Lung (tissue), 12 donors: Measurements from ENCODE around the gene SLC37A3. TPM values are rescaled to one million over a fixed set of nuclear protein-coding genes. Genes with fewer than 3 reads are reported as not detected.
"Not testable (repeated sequence)": the region's sequence is repeated elsewhere in the genome, so short reads cannot be mapped to it uniquely, and the experiment has no call there.

Source experiments
- ATAC-seq: fragments of 200-7000 bp; cut with Tn5 transposase; one replicate; pipeline ENCODE4 v1.9.1; 2020; ENCODE audit warnings: moderate number of reproducible peaks; ENCODE audit not compliant: insufficient read depth, low FRiP score
- DNase-seq, 3 donors: peaks; one replicate each; pipeline ENCODE4 v3.0.0-alpha.2; 2013 to 2017
- H3K27ac ChIP-seq, 2 donors: one replicate each; pipeline ENCODE4 v1.5.1; 2013; ENCODE audit warnings: mild to moderate bottlenecking in 2 of 2, moderate library complexity in 2 of 2, control low read depth in 1 of 2, inconsistent platforms in 1 of 2, low read depth in 1 of 2, low read length in 1 of 2
- H3K27me3 ChIP-seq, 3 donors: one replicate each; pipeline ENCODE4 v1.5.1; 2013; ENCODE audit warnings: low read length in 2 of 3; ENCODE audit not compliant: control insufficient read depth in 3 of 3, insufficient read depth in 3 of 3
- H3K36me3 ChIP-seq, 4 donors: one replicate each; pipeline ENCODE4 v1.5.1; 2013; ENCODE audit warnings: low read length in 4 of 4, mild to moderate bottlenecking in 1 of 4, moderate library complexity in 1 of 4; ENCODE audit not compliant: control insufficient read depth in 4 of 4, insufficient read depth in 4 of 4
- H3K4me1 ChIP-seq, 5 donors: one replicate each; pipeline ENCODE4 v1.5.1; 2013; ENCODE audit warnings: low read length in 5 of 5, mild to moderate bottlenecking in 2 of 5, moderate library complexity in 1 of 5; ENCODE audit not compliant: control insufficient read depth in 5 of 5, insufficient read depth in 5 of 5
- H3K4me3 ChIP-seq: one replicate; pipeline ENCODE4 v1.5.1; 2013; ENCODE audit warnings: mild to moderate bottlenecking, control low read depth, moderate library complexity
- H3K9ac ChIP-seq, 2 donors: one replicate each; pipeline ENCODE4 v1.5.1; 2013; ENCODE audit warnings: low read length in 2 of 2, control low read depth in 1 of 2; ENCODE audit not compliant: insufficient read depth in 1 of 2
- H3K9me3 ChIP-seq, 4 donors: one replicate each; pipeline ENCODE4 v1.5.1; 2013; ENCODE audit warnings: low read length in 3 of 4, mild to moderate bottlenecking in 1 of 4, moderate library complexity in 1 of 4; ENCODE audit not compliant: control insufficient read depth in 4 of 4, insufficient read depth in 3 of 4
- WGBS, 2 donors: extraction: QIAGEN DNeasy Blood & Tissue Kit; methylation state at CpG; one replicate each; pipeline ENCODE4 v1.1.7; 2013; 5-methylcytosine and 5-hydroxymethylcytosine counted together
- polyA plus RNA-seq, 2 donors: library from polyadenylated mRNA; stranded (reverse); fragments of 200-250 nt; gene quantifications; one replicate each; pipeline ENCODE4 v1.2.1, GENCODE V29; 2013
- total RNA-seq, 2 donors: library from RNA; depleted of rRNA in 1 of 2; stranded (reverse); fragments of >200 nt in 1 of 2; gene quantifications; one replicate each; pipeline ENCODE4 v1.2.1, GENCODE V29; 2014 to 2021
- TF ChIP-seq, protein P1 (sequence below): IDR thresholded peaks from 2 replicates; pipeline ENCODE4 v1.5.1; 2012; ENCODE audit warnings: mild to moderate bottlenecking; ENCODE audit errors: control extremely low read depth, extremely low read depth
- donor health status: control.
- donor health status: control.
- donor health status: Bipolar disorder and iron deficiency.
- donor health status: healthy.
- donor health status: DM: yes; HTN: yes; CAD: no.

The SLC37A3 gene
- total and polyA plus RNA-seq, 4 donors, result 19.2 to 53.4 (median 26.8) TPM

DNA sequence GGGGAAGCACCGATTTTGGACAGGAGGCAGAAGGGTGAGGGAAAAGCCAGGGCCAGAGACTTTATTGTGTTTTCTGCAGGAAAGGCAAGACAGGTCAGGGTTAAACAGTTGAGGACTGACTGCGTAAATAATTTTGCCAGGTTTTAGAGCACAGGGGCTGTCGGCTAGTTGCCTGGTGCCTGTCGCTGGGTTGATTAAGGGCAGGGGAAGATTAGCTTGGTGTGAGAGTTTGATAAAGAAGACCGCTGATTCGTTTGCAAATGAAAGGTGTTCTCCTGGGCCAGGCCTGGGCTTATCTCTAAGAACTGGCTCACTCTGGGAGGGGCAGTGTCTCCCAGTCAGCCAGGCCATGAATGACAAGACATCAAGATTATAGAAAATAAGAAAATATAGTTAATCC lies 75.6 kb downstream of the SLC37A3 start:
- TF ChIP-seq, protein P1, sequence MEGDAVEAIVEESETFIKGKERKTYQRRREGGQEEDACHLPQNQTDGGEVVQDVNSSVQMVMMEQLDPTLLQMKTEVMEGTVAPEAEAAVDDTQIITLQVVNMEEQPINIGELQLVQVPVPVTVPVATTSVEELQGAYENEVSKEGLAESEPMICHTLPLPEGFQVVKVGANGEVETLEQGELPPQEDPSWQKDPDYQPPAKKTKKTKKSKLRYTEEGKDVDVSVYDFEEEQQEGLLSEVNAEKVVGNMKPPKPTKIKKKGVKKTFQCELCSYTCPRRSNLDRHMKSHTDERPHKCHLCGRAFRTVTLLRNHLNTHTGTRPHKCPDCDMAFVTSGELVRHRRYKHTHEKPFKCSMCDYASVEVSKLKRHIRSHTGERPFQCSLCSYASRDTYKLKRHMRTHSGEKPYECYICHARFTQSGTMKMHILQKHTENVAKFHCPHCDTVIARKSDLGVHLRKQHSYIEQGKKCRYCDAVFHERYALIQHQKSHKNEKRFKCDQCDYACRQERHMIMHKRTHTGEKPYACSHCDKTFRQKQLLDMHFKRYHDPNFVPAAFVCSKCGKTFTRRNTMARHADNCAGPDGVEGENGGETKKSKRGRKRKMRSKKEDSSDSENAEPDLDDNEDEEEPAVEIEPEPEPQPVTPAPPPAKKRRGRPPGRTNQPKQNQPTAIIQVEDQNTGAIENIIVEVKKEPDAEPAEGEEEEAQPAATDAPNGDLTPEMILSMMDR, result no peak
- Histone ChIP-seq H3K9ac (no peak overlapping the region), H3K27ac (no peak overlapping the region), H3K27me3 (no peaks in the 10 kb centered on the region), H3K9me3 (no peaks in the 10 kb centered on the region), H3K4me1 (peaks cover 0 to 3% (median 0%) of the 10 kb centered on the region in 5 donors), H3K4me3 (no peak overlapping the region), H3K36me3 (no peaks in the 10 kb centered on the region)
- DNase-seq (no peak), ATAC-seq (no peak)
- WGBS, 2 donors, result 80 to 86% methylated on average over 6 of the region's 6 CpGs

DNA sequence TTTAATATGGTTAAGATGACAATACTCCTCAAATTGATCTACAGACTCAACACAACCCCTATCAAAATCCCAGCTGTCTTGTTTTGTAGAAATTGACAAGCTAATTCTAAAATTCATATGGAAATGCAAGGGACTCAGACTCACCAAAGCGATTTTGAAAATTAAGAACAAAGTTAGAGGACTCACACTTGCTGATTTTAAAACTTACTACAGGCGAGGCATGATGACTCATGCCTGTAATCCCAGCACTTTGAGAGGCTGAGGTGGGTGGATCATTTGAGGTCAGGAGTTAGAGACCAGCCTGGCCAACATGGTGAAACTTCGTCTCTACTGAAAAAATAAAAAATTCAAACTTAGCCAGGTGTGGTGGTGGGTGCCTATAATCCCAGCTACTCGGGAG lies 78.3 kb downstream of the SLC37A3 start:
- 77 to 87% methylated on average over 4 of the region's 4 CpGs for WGBS, 2 donors
- not testable (repeated sequence) for H3K27ac ChIP-seq, ATAC-seq, H3K9me3 ChIP-seq, H3K4me3 ChIP-seq, H3K9ac ChIP-seq, H3K36me3 ChIP-seq, H3K27me3 ChIP-seq, DNase-seq
- H3K4me1 ChIP-seq, result peaks cover 3 to 17% (median 7%) of the 10 kb centered on the region in 5 donors

DNA sequence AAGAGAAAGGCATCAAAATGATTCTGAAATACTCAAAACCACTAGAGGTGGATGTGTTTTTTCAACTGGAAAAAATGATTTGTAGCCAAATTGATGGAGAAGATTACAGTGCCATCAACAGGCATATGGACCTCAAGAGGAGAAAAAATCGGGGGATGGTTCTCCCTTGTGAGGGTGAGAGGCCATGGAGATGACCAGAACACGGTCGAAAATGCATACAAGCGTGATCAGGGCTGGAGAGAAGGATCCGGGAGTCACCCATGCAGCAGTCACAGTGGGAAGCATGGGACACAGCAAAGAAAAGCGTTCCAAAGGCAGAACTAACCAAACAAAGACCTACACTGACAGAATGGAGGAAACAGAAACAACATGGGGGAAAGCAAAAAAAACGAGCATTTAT lies 80.3 kb downstream of the SLC37A3 start:
- DNase-seq, result no peak
- H3K9me3 ChIP-seq, result no peaks in the 10 kb centered on the region
- no peaks in the 10 kb centered on the region for H3K36me3 ChIP-seq

DNA sequence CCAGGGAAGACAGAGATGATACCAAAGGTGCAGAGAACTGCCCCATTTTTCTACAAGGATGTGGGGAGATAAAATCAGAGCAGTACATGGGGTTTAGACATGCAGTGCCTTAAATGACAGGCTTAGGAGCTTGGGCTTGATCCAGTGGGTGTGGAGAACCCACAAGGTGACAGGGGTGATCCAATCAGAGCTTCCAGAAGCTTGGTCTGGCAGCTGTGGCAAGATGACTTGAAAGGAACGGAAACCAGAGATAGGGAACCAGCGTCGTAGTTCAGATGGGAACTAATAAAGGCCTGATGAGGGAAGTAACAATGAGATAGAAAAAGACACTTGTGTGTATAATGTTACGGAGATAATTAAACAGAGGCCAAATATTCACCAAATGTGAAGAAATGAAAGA lies 80.7 kb downstream of the SLC37A3 start:
- no peaks in the 10 kb centered on the region for H3K9me3 ChIP-seq
- H3K27me3 ChIP-seq, result no peaks in the 10 kb centered on the region
- no peak overlapping the region for H3K9ac ChIP-seq
- peaks cover 3 to 23% (median 9%) of the 10 kb centered on the region in 5 donors for H3K4me1 ChIP-seq
- DNase-seq, result no peak
- no peak for ATAC-seq
- H3K4me3 ChIP-seq, result no peak overlapping the region
- H3K27ac ChIP-seq, result no peak overlapping the region
- 60 to 75% methylated on average over 4 of the region's 4 CpGs for WGBS, 2 donors
- TF ChIP-seq, protein P1, result no peak
- no peaks in the 10 kb centered on the region for H3K36me3 ChIP-seq

More for the DNA sequence above, 80.3 kb downstream of the SLC37A3 start:
- H3K9ac ChIP-seq, result no peak overlapping the region
- ATAC-seq, result no peak
- TF ChIP-seq, protein P1, result no peak
- H3K27me3 ChIP-seq, result no peaks in the 10 kb centered on the region
- H3K4me1 ChIP-seq, result peaks cover 3 to 23% (median 9%) of the 10 kb centered on the region in 5 donors
- no peak overlapping the region for H3K27ac ChIP-seq
- H3K4me3 ChIP-seq, result no peak overlapping the region
- 94 to 96% methylated on average over 7 of the region's 7 CpGs for WGBS, 2 donors
